ENCODE results near the gene SYT6. TPM values are rescaled to one million over a fixed set of nuclear protein-coding genes. Genes with fewer than 3 reads are reported as not detected.

Gene SYT6
- total and polyA plus RNA-seq, 2 donors (not counting 1 experiment from before 2014, with no cell fraction given): not detected

DNA sequence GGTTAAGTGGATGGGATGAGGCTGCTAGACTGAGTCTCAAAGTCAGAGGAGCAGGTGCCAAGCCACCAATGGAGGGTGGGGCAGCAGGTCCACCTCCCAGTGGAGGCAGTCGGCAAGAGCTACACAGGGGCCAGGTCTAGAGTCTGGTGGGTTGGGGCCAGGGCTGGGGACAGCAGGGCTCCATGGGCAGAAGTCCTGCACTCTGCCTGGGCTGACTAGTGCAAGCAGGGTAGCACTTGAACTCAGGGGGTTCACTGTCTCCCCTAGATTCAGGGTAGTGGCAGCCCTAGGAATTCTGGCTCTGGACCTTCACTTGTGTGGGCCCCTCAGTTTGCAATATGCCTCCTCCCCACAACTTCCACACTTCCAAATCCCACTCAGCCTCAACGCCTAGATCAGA is 66.2 kb downstream of the SYT6 start:
- TF ChIP-seq, protein P1, sequence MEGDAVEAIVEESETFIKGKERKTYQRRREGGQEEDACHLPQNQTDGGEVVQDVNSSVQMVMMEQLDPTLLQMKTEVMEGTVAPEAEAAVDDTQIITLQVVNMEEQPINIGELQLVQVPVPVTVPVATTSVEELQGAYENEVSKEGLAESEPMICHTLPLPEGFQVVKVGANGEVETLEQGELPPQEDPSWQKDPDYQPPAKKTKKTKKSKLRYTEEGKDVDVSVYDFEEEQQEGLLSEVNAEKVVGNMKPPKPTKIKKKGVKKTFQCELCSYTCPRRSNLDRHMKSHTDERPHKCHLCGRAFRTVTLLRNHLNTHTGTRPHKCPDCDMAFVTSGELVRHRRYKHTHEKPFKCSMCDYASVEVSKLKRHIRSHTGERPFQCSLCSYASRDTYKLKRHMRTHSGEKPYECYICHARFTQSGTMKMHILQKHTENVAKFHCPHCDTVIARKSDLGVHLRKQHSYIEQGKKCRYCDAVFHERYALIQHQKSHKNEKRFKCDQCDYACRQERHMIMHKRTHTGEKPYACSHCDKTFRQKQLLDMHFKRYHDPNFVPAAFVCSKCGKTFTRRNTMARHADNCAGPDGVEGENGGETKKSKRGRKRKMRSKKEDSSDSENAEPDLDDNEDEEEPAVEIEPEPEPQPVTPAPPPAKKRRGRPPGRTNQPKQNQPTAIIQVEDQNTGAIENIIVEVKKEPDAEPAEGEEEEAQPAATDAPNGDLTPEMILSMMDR (conservative IDR thresholded peaks at IDR 0.05 in 1 of 2, IDR thresholded peaks at IDR 0.05 in 1 of 2; ENCODE audit: low read depth in 1 of 2, low read length in 2 of 2): no peak
- TF ChIP-seq EZH2 (IDR thresholded peaks at IDR 0.05; ENCODE audit: low read length, missing control alignments): no peak
- no peak overlapping the region for H3K9ac ChIP-seq (ENCODE audit: insufficient read depth, low read length)

DNA sequence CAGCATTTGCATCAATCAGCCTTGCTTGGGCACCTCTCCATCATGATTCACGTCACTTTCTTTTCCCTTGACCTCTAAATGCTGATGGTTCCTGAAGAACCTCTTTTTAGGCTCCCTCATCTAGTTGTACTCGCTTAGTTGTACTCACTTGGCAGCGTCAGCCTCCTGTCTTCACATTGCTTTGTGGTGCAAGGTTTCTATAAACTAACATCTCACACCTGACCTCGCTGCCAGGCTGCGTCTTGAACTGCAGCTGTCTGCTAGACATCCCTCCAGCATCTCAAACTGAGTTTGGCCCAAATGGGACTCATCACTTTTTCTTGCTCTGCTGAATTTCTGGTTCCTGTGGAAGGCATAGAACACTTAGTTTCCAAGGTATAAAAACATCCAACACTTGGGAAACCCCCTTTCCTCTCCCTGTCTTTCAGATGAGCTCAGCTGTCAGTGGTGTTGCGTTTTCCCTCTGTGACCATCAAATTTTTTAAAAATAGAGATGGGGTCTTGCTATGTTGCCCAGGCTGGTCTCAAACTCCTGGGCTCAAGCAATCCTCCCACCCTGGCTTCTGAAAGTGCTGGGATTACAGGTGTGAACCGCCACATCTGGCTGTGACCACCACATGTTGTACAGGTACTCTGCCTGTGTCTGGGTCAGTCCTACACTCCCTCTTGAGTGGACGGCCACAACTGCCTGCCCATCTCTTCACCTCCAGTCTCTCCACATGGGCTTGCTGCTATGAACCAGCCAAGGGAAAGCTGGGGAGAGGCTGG is 66.9 kb downstream of the SYT6 start:
- H2AFZ ChIP-seq (ENCODE audit: low read length): no peak overlapping the region
- H3K9me3 ChIP-seq (ENCODE audit: control insufficient read depth, insufficient read depth, low read depth, low read length): no peaks in the 10 kb centered on the region
- H3K27ac ChIP-seq (ENCODE audit: insufficient read depth, low read length): no peak overlapping the region
- H4K20me1 ChIP-seq (ENCODE audit: control insufficient read depth, extremely low read depth, insufficient read depth, low read length): no peaks in the 10 kb centered on the region
- H3K36me3 ChIP-seq (ENCODE audit: control insufficient read depth, insufficient read depth, low read length): no peaks in the 10 kb centered on the region
- H3K4me2 ChIP-seq (ENCODE audit: extremely low read depth, insufficient read depth, low read length): no peak overlapping the region
- no peak for TF ChIP-seq EZH2 (IDR thresholded peaks at IDR 0.05; ENCODE audit: low read length, missing control alignments)
- TF ChIP-seq, protein P1 (conservative IDR thresholded peaks at IDR 0.05 in 1 of 2, IDR thresholded peaks at IDR 0.05 in 1 of 2; ENCODE audit: low read depth in 1 of 2, low read length in 2 of 2): no peak
- H3K79me2 ChIP-seq (ENCODE audit: control insufficient read depth, insufficient read depth, low read length): no peaks in the 10 kb centered on the region
- DNase-seq (ENCODE audit: low read depth in 2 of 2): no peak
- H3K4me1 ChIP-seq (ENCODE audit: control insufficient read depth, extremely low read depth, insufficient read depth, low read length): no peaks in the 10 kb centered on the region
- no peak overlapping the region for H3K9ac ChIP-seq (ENCODE audit: insufficient read depth, low read length)
- H3K27me3 ChIP-seq (ENCODE audit: control insufficient read depth, insufficient read depth, low read length): peaks cover 22% of the 10 kb centered on the region
- H3K4me3 ChIP-seq (replicated peaks in 1 of 4; ENCODE audit: control extremely low read depth in 1 of 4, insufficient read depth in 1 of 4, low read depth in 3 of 4, low read length in 4 of 4): no peak overlapping the region

More for the DNA sequence above, 66.2 kb downstream of the SYT6 start:
- no peaks in the 10 kb centered on the region for H3K9me3 ChIP-seq (ENCODE audit: control insufficient read depth, insufficient read depth, low read depth, low read length)
- no peak overlapping the region for H2AFZ ChIP-seq (ENCODE audit: low read length)
- no peaks in the 10 kb centered on the region for H4K20me1 ChIP-seq (ENCODE audit: control insufficient read depth, extremely low read depth, insufficient read depth, low read length)
- no peak for DNase-seq (ENCODE audit: low read depth in 2 of 2)
- H3K36me3 ChIP-seq (ENCODE audit: control insufficient read depth, insufficient read depth, low read length): no peaks in the 10 kb centered on the region
- H3K27ac ChIP-seq (ENCODE audit: insufficient read depth, low read length): no peak overlapping the region
- no peak overlapping the region for H3K4me3 ChIP-seq (replicated peaks in 1 of 4; ENCODE audit: control extremely low read depth in 1 of 4, insufficient read depth in 1 of 4, low read depth in 3 of 4, low read length in 4 of 4)
- no peak overlapping the region for H3K4me2 ChIP-seq (ENCODE audit: extremely low read depth, insufficient read depth, low read length)
- H3K27me3 ChIP-seq (ENCODE audit: control insufficient read depth, insufficient read depth, low read length): peaks cover 21% of the 10 kb centered on the region
- H3K4me1 ChIP-seq (ENCODE audit: control insufficient read depth, extremely low read depth, insufficient read depth, low read length): no peaks in the 10 kb centered on the region
- no peaks in the 10 kb centered on the region for H3K79me2 ChIP-seq (ENCODE audit: control insufficient read depth, insufficient read depth, low read length)

DNA sequence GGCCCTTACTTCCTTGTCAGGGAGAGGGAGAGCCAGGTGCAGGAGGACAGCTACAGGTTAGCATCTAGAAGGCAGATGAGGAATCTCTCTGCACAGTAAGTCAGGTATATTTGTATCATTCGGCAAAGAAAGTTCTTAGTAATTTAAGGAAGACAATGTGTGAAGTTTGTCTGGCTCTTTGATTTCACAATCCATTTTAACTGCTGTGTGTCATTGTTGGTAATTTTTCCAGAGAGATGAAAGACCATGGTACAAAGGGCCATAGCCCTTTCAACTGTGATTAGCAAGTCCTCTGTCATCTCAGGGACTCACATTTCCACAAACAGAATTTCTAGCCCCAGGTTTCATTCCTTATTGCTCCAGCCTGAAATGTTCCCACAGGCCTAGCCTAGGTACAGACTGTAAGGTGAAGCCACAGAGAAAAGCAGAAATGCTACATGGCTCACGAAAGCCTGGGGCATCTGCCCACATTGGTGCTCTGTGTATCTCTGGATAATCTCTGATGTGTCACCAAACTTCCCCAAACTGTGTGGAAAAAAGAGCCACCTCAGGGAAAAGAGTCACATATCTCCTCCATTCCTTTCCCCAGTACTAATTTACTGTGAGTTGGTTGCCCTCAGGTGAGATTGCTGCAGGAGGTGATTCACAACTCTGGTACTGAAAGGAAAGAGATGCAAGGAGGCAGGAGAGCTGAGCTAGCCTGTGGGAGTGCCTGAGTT is 70.6 kb downstream of the SYT6 start:
- no peak for DNase-seq (ENCODE audit: low read depth in 2 of 2)
- H3K4me2 ChIP-seq (ENCODE audit: extremely low read depth, insufficient read depth, low read length): no peak overlapping the region
- H3K27ac ChIP-seq (ENCODE audit: insufficient read depth, low read length): no peak overlapping the region
- H3K4me3 ChIP-seq (replicated peaks in 1 of 4; ENCODE audit: control extremely low read depth in 1 of 4, insufficient read depth in 1 of 4, low read depth in 3 of 4, low read length in 4 of 4): no peak overlapping the region
- TF ChIP-seq EZH2 (IDR thresholded peaks at IDR 0.05; ENCODE audit: low read length, missing control alignments): no peak
- TF ChIP-seq, protein P1 (conservative IDR thresholded peaks at IDR 0.05 in 1 of 2, IDR thresholded peaks at IDR 0.05 in 1 of 2; ENCODE audit: low read depth in 1 of 2, low read length in 2 of 2): no peak
- no peaks in the 10 kb centered on the region for H3K4me1 ChIP-seq (ENCODE audit: control insufficient read depth, extremely low read depth, insufficient read depth, low read length)
- H3K9ac ChIP-seq (ENCODE audit: insufficient read depth, low read length): no peak overlapping the region
- no peaks in the 10 kb centered on the region for H3K9me3 ChIP-seq (ENCODE audit: control insufficient read depth, insufficient read depth, low read depth, low read length)
- H2AFZ ChIP-seq (ENCODE audit: low read length): no peak overlapping the region
- H3K27me3 ChIP-seq (ENCODE audit: control insufficient read depth, insufficient read depth, low read length): peaks cover 18% of the 10 kb centered on the region
- no peaks in the 10 kb centered on the region for H4K20me1 ChIP-seq (ENCODE audit: control insufficient read depth, extremely low read depth, insufficient read depth, low read length)
- H3K79me2 ChIP-seq (ENCODE audit: control insufficient read depth, insufficient read depth, low read length): no peaks in the 10 kb centered on the region
- no peaks in the 10 kb centered on the region for H3K36me3 ChIP-seq (ENCODE audit: control insufficient read depth, insufficient read depth, low read length)
